Measurements from ENCODE around the gene GPANK1.

GPANK1 gene

GRCh38 chr6:31652925-31653724 lies 11.7 kb downstream of the GPANK1 start:
- H3K4me3 ChIP-seq (replicated peaks; ENCODE audit: low read depth, low read length): peak overlapping the region; percentile 75
- TF ChIP-seq CTCF (IDR thresholded peaks at IDR 0.05; ENCODE audit: low read length, missing control alignments): no peak
- DNase-seq (ENCODE audit: low read depth): no peak

GRCh38 chr6:31651602-31652191 lies 13.1 kb downstream of the GPANK1 start:
- H3K4me3 ChIP-seq (replicated peaks; ENCODE audit: low read depth, low read length): peak overlapping the region; percentile 75
- no peak for TF ChIP-seq CTCF (IDR thresholded peaks at IDR 0.05; ENCODE audit: low read length, missing control alignments)
- DNase-seq (ENCODE audit: low read depth): peak; percentile 81

GRCh38 chr6:31645325-31645724 lies 19.5 kb downstream of the GPANK1 start:
- no peak for DNase-seq (ENCODE audit: low read depth)
- TF ChIP-seq CTCF (IDR thresholded peaks at IDR 0.05; ENCODE audit: low read length, missing control alignments): no peak
- H3K4me3 ChIP-seq (replicated peaks; ENCODE audit: low read depth, low read length): no peak overlapping the region

DNA sequence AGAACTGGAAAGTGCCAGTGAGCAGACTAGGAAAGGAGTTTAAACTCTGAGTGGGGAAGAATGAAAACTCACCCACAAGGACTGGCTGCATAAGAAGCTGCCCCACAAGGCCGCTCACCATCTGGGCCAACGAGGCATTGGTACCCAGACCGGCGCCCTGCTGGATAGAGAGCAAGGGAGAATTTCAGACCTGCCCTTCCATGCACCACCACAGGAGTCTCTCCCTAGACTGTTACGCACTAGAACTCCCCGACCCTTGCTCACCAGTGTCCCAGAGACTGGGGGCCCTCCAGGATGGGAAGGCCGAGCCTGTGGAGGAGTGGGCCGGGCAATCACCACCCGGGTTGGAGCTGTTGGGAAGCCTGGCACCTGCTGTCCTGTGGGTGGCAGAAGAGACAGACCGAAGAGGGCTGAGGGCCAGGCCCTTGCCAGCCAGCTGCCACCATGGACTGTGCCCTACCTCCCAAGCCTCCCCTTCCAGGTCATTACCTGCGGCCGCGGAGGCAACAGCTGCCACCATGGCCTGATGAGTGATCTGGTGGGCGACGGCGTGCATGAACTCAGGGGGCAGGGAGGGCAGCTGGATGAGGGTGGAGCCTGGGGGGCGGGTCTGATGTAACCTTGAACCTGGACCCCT lies 20.9 kb downstream of the GPANK1 start:
- DNase-seq (ENCODE audit: low read depth): no peak
- no peak for TF ChIP-seq CTCF (IDR thresholded peaks at IDR 0.05; ENCODE audit: low read length, missing control alignments)
- no peak overlapping the region for H3K4me3 ChIP-seq (replicated peaks; ENCODE audit: low read depth, low read length)

GRCh38 chr6:31642798-31643570 lies 21.8 kb downstream of the GPANK1 start:
- no peak for TF ChIP-seq CTCF (IDR thresholded peaks at IDR 0.05; ENCODE audit: low read length, missing control alignments)
- no peak for DNase-seq (ENCODE audit: low read depth)

GRCh38 chr6:31641370-31641769 lies 23.4 kb downstream of the GPANK1 start:
- no peak for DNase-seq (ENCODE audit: low read depth)
- no peak overlapping the region for H3K4me3 ChIP-seq (replicated peaks; ENCODE audit: low read depth, low read length)
- no peak for TF ChIP-seq CTCF (IDR thresholded peaks at IDR 0.05; ENCODE audit: low read length, missing control alignments)

More at GRCh38 chr6:31642798-31643570, 21.8 kb downstream of the GPANK1 start:
- H3K4me3 ChIP-seq (replicated peaks; ENCODE audit: low read depth, low read length): no peak overlapping the region

All from fibroblast of pulmonary artery (primary cell).